Adrenal gland (tissue), 5 donors: ENCODE measurements around the gene SYTL3.

ENCODE experiments used
- POLR2A ChIP-seq, 2 donors: fragments of 450-650 bp; IDR thresholded peaks; one replicate each; pipeline ENCODE4 v1.6.1; 2017; ENCODE audit warnings: antibody characterized with exemption in 2 of 2, mild to moderate bottlenecking in 2 of 2, moderate library complexity in 1 of 2
- TF ChIP-seq, protein P1 (sequence below), 6 experiments: fragments of 450-650 bp in 4 of 6; fragments of 200-600 bp in 2 of 6; sonication (generic) in 1 of 6; IDR thresholded peaks; 1 replicate in 5 of 6; 2 replicates in 1 of 6; pipeline versions ENCODE4 v1.5.1 to v1.8.0; 2016 to 2021; ENCODE audit warnings: antibody characterized with exemption in 6 of 6, mild to moderate bottlenecking in 2 of 6, moderate library complexity in 1 of 6
- donor health status: DM: no; HTN: no; CAD: no.

DNA sequence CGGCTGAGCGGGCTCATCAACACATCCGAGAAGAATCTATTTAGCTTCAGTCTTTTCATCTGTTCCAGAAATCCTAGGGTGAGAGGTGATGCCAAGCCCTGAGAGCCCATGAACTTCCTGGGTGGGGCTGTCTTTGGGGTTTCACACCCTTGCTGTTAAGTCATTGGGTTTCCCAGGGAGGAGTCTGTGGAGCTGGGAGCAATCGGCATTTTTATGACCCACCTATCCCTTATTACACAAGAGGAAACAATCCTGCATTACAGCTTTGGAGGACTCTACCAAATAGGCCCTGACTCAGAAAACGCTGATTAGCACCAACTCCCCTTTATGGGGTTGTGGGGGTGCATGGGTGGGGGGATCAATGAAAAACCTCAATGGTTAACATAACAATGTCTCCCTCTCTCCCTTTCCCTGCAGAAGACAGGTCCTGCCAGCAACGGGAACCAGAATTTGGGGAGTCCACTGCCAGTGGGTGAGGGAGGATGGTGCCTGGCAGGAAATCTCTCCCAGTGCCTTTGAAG lies 123.1 kb downstream of the SYTL3 start:
- TF ChIP-seq, protein P1, sequence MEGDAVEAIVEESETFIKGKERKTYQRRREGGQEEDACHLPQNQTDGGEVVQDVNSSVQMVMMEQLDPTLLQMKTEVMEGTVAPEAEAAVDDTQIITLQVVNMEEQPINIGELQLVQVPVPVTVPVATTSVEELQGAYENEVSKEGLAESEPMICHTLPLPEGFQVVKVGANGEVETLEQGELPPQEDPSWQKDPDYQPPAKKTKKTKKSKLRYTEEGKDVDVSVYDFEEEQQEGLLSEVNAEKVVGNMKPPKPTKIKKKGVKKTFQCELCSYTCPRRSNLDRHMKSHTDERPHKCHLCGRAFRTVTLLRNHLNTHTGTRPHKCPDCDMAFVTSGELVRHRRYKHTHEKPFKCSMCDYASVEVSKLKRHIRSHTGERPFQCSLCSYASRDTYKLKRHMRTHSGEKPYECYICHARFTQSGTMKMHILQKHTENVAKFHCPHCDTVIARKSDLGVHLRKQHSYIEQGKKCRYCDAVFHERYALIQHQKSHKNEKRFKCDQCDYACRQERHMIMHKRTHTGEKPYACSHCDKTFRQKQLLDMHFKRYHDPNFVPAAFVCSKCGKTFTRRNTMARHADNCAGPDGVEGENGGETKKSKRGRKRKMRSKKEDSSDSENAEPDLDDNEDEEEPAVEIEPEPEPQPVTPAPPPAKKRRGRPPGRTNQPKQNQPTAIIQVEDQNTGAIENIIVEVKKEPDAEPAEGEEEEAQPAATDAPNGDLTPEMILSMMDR (IDR thresholded peaks at IDR 0.05): no peak
- no peak for TF ChIP-seq POLR2A (IDR thresholded peaks at IDR 0.05)
